Measurements from ENCODE around the gene MTCL1.

DNA sequence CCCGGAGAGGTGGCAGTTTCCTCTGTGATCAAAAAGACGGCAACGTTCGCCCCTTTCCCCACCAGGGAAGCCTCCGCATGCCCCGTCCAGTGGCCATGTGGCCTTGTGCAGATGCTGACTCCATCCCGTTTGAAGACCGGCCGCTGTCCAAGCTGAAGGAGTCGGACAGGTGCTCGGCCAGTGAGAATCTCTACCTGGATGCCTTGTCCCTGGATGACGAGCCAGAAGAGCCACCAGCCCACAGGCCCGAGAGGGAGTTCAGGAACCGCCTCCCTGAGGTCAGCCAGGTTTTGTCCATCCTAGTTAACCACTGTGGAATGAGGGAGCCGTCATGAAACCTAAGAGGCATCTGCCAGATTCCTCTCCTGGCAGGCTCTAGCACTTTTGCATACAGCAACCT is 113.6 kb downstream of the MTCL1 start:
- TF ChIP-seq POLR2AphosphoS5 (IDR thresholded peaks at IDR 0.05) = no peak
- TF ChIP-seq, protein P1, sequence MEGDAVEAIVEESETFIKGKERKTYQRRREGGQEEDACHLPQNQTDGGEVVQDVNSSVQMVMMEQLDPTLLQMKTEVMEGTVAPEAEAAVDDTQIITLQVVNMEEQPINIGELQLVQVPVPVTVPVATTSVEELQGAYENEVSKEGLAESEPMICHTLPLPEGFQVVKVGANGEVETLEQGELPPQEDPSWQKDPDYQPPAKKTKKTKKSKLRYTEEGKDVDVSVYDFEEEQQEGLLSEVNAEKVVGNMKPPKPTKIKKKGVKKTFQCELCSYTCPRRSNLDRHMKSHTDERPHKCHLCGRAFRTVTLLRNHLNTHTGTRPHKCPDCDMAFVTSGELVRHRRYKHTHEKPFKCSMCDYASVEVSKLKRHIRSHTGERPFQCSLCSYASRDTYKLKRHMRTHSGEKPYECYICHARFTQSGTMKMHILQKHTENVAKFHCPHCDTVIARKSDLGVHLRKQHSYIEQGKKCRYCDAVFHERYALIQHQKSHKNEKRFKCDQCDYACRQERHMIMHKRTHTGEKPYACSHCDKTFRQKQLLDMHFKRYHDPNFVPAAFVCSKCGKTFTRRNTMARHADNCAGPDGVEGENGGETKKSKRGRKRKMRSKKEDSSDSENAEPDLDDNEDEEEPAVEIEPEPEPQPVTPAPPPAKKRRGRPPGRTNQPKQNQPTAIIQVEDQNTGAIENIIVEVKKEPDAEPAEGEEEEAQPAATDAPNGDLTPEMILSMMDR (IDR thresholded peaks at IDR 0.05) = no peak
